T-cell (primary cell): ENCODE data around the gene LAPTM4A. TPM values are rescaled to one million over a fixed set of nuclear protein-coding genes. Genes with fewer than 3 reads are reported as not detected.

ENCODE experiments used
- ATAC-seq, 4 experiments: fragments of 200-7000 bp in 3 of 4; fragments of 150-1000 bp in 1 of 4; cut with Tn5 transposase; replicated peaks in 1 of 4; 1 replicate in 3 of 4; 2 replicates in 1 of 4; pipeline ENCODE4 v1.10.0; 2021; ENCODE audit warnings: moderate library complexity in 3 of 4, mild to moderate bottlenecking in 2 of 4, moderate number of reproducible peaks in 1 of 4
- CTCF ChIA-PET, 2 donors: fragments of 300-600 bp; sonication (Branson Sonifier 250); formaldehyde crosslinking; loops; one replicate each; lab custom pipeline; 2022; ENCODE audit warnings: antibody characterized with exemption in 2 of 2; lab: Charles Lee
- POLR2A ChIA-PET, 2 donors: fragments of 300-600 bp; sonication (Branson Sonifier 250); formaldehyde crosslinking; loops; one replicate each; lab custom pipeline; 2022; ENCODE audit warnings: antibody characterized with exemption in 2 of 2; lab: Charles Lee
- DNase-seq, 35 experiments: peaks; one replicate each; pipeline versions ENCODE4 v3.0.0 to v3.0.0-alpha.2; 2013 to 2023
- H3K27ac ChIP-seq: one replicate; pipeline ENCODE4 v1.5.1; 2013; ENCODE audit warnings: low read length
- H3K27me3 ChIP-seq, 2 experiments: replicated peaks in 1 of 2; 1 replicate in 1 of 2; 2 replicates in 1 of 2; pipeline versions ENCODE4 v1.6.1 to v1.7.0; 2013; ENCODE audit warnings: low read length in 1 of 2, mixed read lengths in 1 of 2; ENCODE audit not compliant: control insufficient read depth in 2 of 2, insufficient read depth in 2 of 2; ENCODE audit errors: extremely low read depth in 1 of 2
- H3K36me3 ChIP-seq, 2 donors: 1 replicate in 1 of 2; 2 replicates in 1 of 2; pipeline versions ENCODE4 v1.6.1 to v1.7.0; 2013; ENCODE audit warnings: low read length in 1 of 2; ENCODE audit not compliant: control insufficient read depth in 2 of 2, insufficient read depth in 1 of 2; ENCODE audit errors: extremely low read depth in 1 of 2
- H3K4me1 ChIP-seq, 2 experiments: 1 replicate in 1 of 2; 2 replicates in 1 of 2; pipeline versions ENCODE4 v1.6.1 to v1.7.0; 2013; ENCODE audit warnings: low read length in 2 of 2, mixed read lengths in 1 of 2; ENCODE audit not compliant: insufficient read depth in 2 of 2, control insufficient read depth in 1 of 2; ENCODE audit errors: extremely low read depth in 1 of 2
- H3K4me3 ChIP-seq, 2 donors: 1 replicate in 1 of 2; 2 replicates in 1 of 2; pipeline versions ENCODE4 v1.5.1 to v1.7.0; 2013; ENCODE audit warnings: mild to moderate bottlenecking in 2 of 2, low read length in 1 of 2, moderate library complexity in 1 of 2; ENCODE audit not compliant: control insufficient read depth in 1 of 2; ENCODE audit errors: extremely low read depth in 1 of 2
- H3K9me3 ChIP-seq: 2 replicates; pipeline ENCODE4 v1.7.0; 2013
- H3K27ac Mint-ChIP-seq, 2 donors: one replicate each; pipeline ENCODE4 v1.8.0; 2020 to 2021; ENCODE audit warnings: mild to moderate bottlenecking in 2 of 2, mixed read lengths in 2 of 2
- H3K27me3 Mint-ChIP-seq, 2 donors: one replicate each; pipeline ENCODE4 v1.8.0; 2021 to 2022; ENCODE audit warnings: mixed read lengths in 2 of 2
- H3K36me3 Mint-ChIP-seq: one replicate; pipeline ENCODE4 v1.8.0; 2021; ENCODE audit warnings: mixed read lengths
- H3K4me1 Mint-ChIP-seq, 3 donors: one replicate each; pipeline ENCODE4 v1.8.0; 2020 to 2022; ENCODE audit warnings: mixed read lengths in 3 of 3, mild to moderate bottlenecking in 1 of 3
- H3K4me3 Mint-ChIP-seq, 3 donors: one replicate each; pipeline ENCODE4 v1.8.0; 2020 to 2022; ENCODE audit warnings: mild to moderate bottlenecking in 3 of 3, mixed read lengths in 3 of 3, moderate library complexity in 3 of 3
- H3K9me3 Mint-ChIP-seq, 3 donors: one replicate each; pipeline ENCODE4 v1.8.0; 2020 to 2022; ENCODE audit warnings: mixed read lengths in 3 of 3
- WGBS: methylation state at CpG from one replicate; pipeline ENCODE4 v1.1.5; 2013; ENCODE audit warnings: missing lambda C conversion rate; ENCODE audit not compliant: insufficient coverage; 5-methylcytosine and 5-hydroxymethylcytosine counted together
- total RNA-seq, 35 experiments: library from RNA in 6 of 35; stranded (reverse) in 6 of 35; fragments of 120-200 nt in 1 of 35; gene quantifications; one replicate each; pipeline versions ENCODE4 v1.2.1 to v1.2.4 and lab custom pipeline; 2013 to 2026

LAPTM4A gene
- total RNA-seq, 5 donors from 2014 or later (not counting 1 experiment from before 2014, with no cell fraction given), result 35.3 to 41.1 (median 38.1) TPM

DNA sequence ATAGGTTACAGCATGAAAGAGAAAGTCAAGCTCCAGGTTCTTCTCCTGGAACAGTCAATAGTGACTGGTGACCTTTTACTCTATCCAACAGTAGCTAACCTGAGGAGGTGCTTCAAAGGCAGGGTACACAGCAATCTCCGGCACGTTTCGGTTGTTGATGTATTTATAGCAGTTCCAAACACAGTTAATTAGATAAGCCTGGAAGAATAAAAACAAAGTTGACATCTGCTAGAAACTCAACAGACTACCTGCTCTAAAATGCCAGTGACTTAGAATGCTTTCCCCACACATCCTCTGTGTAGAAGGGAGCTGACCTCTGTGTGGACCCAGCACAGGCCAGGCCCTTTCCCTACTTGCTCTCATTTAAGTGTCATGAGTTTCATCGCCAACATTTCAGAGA lies 17.2 kb downstream of the LAPTM4A start:
- Histone ChIP-seq H3K4me3 (no peak overlapping the region), H3K27ac (no peak overlapping the region), H3K36me3 (peaks cover 4 to 67% of the 10 kb centered on the region in 2 donors), H3K9me3 (no peaks in the 10 kb centered on the region), H3K4me1 (no peaks in the 10 kb centered on the region), H3K27me3 (no peaks in the 10 kb centered on the region)
- Mint-ChIP-seq H3K27me3 (no peaks in the 10 kb centered on the region), H3K4me3 (no peak overlapping the region), H3K36me3 (peaks cover 89% of the 10 kb centered on the region), H3K9me3 (peaks cover 0 to 2% (median 0%) of the 10 kb centered on the region in 3 donors), H3K4me1 (peaks cover 0 to 8% (median 0%) of the 10 kb centered on the region in 3 donors), H3K27ac (no peak overlapping the region)
- ChIA-PET CTCF (interaction anchor here in 1 of 2 donors (1.6 kb wide), 1 partner anchor 19 kb away, joined by 5 read pairs; no protein-coding TSS in a partner anchor), POLR2A (interaction anchor here in 1 of 2 donors (0.9 to 1.6 kb wide), 2 partner anchors 10 to 531 kb away, joined by 3 read pairs; no protein-coding TSS in a partner anchor)
- DNase-seq, result no peak
- no CpG with 5 or more reads among the region's 4 CpGs for WGBS
- ATAC-seq, result no peak

- H3K27ac ChIP-seq, result no peak overlapping the region
- DNase-seq (no peak), ATAC-seq (no peak)
- H3K4me3 ChIP-seq, result no peak overlapping the region
- H3K9me3 ChIP-seq, result no peaks in the 10 kb centered on the region
- Mint-ChIP-seq H3K27me3 (no peaks in the 10 kb centered on the region), H3K27ac (no peak overlapping the region), H3K4me3 (no peak overlapping the region), H3K9me3 (peaks cover 0 to 2% (median 0%) of the 10 kb centered on the region in 3 donors), H3K4me1 (peaks cover 0 to 8% (median 0%) of the 10 kb centered on the region in 3 donors), H3K36me3 (peaks cover 95% of the 10 kb centered on the region)
- H3K4me1 ChIP-seq, result no peaks in the 10 kb centered on the region
- ChIA-PET CTCF (interaction anchor here in 1 of 2 donors (1.1 kb wide), 1 partner anchor 18 kb away, joined by 5 read pairs; no protein-coding TSS in a partner anchor), POLR2A (interaction anchor here in 1 of 2 donors (1.6 kb wide), 1 partner anchor 18 kb away, joined by 4 read pairs; the partner anchor contains the start of gene LAPTM4A)
- H3K27me3 ChIP-seq, result no peaks in the 10 kb centered on the region
- H3K36me3 ChIP-seq, result peaks cover 4 to 67% of the 10 kb centered on the region in 2 donors
- WGBS, result 100% methylated on average over 1 of the region's 3 CpGs
Measured at GRCh38 chr2:20033322-20033721, 18.1 kb downstream of the LAPTM4A start.

GRCh38 chr2:20030224-20030623 lies 21.2 kb downstream of the LAPTM4A start:
- DNase-seq (no peak), ATAC-seq (no peak)
- ChIA-PET CTCF (interaction anchor here in 1 of 2 donors (1.2 kb wide), 1 partner anchor 17 kb away, joined by 3 read pairs; the partner anchor contains the start of gene MATN3), POLR2A (no interaction called here)
- H3K9me3 Mint-ChIP-seq, result peaks cover 0 to 2% (median 0%) of the 10 kb centered on the region in 3 donors
- Histone ChIP-seq H3K4me1 (no peaks in the 10 kb centered on the region), H3K27ac (no peak overlapping the region), H3K36me3 (peaks cover 4 to 47% of the 10 kb centered on the region in 2 donors), H3K4me3 (no peak overlapping the region), H3K27me3 (no peaks in the 10 kb centered on the region), H3K9me3 (no peaks in the 10 kb centered on the region)
- H3K4me1 Mint-ChIP-seq, result no peaks in the 10 kb centered on the region
- H3K27ac Mint-ChIP-seq, result no peak overlapping the region
- H3K36me3 Mint-ChIP-seq, result peaks cover 77% of the 10 kb centered on the region
- H3K27me3 Mint-ChIP-seq, result no peaks in the 10 kb centered on the region
- no peak overlapping the region for H3K4me3 Mint-ChIP-seq
- WGBS, result 100% methylated on average over 2 of the region's 6 CpGs

DNA sequence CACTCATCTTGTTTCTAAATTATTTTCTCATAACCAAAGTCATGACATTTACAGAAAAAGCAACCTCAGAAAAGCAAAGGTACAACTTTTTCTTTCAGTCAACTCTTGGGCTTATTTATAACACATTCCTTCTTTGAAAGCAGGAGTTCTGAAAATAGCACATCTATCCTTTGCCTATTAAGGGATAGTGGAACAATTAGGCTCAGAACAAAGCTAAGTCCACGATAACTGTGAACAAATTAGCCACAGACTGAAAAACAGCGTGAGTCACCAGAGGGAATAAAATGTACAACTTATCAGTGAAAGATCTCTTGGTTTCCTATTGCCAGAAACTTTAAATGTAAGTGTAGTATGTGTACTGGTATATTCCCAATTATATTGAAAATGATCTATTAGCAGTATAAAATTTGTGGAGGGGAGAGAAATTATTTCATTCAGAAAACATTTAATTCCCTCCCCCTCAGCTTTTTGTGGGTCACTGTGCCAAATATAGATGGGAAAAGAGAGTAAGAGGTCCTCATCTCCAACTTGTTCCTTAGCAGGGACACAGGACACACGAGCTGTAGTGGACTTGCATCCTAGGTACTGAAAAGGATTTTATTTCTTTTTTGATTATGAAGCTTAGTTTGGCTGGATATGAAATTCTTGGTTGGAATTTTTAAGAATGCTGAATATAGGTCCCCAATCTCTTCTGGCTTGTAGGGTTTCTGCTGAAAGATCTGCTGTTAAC lies 23.6 kb downstream of the LAPTM4A start:
- Mint-ChIP-seq H3K36me3 (peaks cover 56% of the 10 kb centered on the region), H3K4me1 (no peaks in the 10 kb centered on the region), H3K27me3 (no peaks in the 10 kb centered on the region), H3K27ac (no peak overlapping the region), H3K4me3 (no peak overlapping the region), H3K9me3 (peaks cover 0 to 4% (median 2%) of the 10 kb centered on the region in 3 donors)
- H3K36me3 ChIP-seq, result peaks cover 4 to 24% of the 10 kb centered on the region in 2 donors
- no peak overlapping the region for H3K4me3 ChIP-seq
- WGBS, result 100% methylated on average over 1 of the region's 3 CpGs
- CTCF ChIA-PET, result interaction anchor here in 1 of 2 donors (0.6 kb wide), 1 partner anchor 27 kb away, joined by 3 read pairs; no protein-coding TSS in a partner anchor
- no peak for DNase-seq
- no peak for ATAC-seq
- POLR2A ChIA-PET, result no interaction called here
- H3K27ac ChIP-seq, result no peak overlapping the region
- H3K27me3 ChIP-seq, result no peaks in the 10 kb centered on the region
- no peaks in the 10 kb centered on the region for H3K9me3 ChIP-seq
- no peaks in the 10 kb centered on the region for H3K4me1 ChIP-seq

GRCh38 chr2:20027260-20027677 lies 24.2 kb downstream of the LAPTM4A start:
- Mint-ChIP-seq H3K4me3 (no peak overlapping the region), H3K9me3 (peaks cover 0 to 8% (median 5%) of the 10 kb centered on the region in 3 donors), H3K4me1 (no peaks in the 10 kb centered on the region), H3K27me3 (no peaks in the 10 kb centered on the region), H3K27ac (no peak overlapping the region), H3K36me3 (peaks cover 50% of the 10 kb centered on the region)
- ChIA-PET CTCF (no interaction called here), POLR2A (no interaction called here)
- no peaks in the 10 kb centered on the region for H3K27me3 ChIP-seq
- H3K4me1 ChIP-seq, result no peaks in the 10 kb centered on the region
- no peak overlapping the region for H3K4me3 ChIP-seq
- H3K9me3 ChIP-seq, result no peaks in the 10 kb centered on the region
- ATAC-seq (no peak), DNase-seq (no peak)
- 98% methylated on average over 4 of the region's 4 CpGs for WGBS
- H3K27ac ChIP-seq, result no peak overlapping the region
- peaks cover 4 to 23% of the 10 kb centered on the region in 2 donors for H3K36me3 ChIP-seq

- Mint-ChIP-seq H3K4me1 (no peaks in the 10 kb centered on the region), H3K27me3 (no peaks in the 10 kb centered on the region), H3K36me3 (peaks cover 42% of the 10 kb centered on the region), H3K9me3 (peaks cover 0 to 25% (median 24%) of the 10 kb centered on the region in 3 donors), H3K27ac (no peak overlapping the region), H3K4me3 (no peak overlapping the region)
- POLR2A ChIA-PET, result interaction anchor here in 1 of 2 donors (0.7 kb wide), 1 partner anchor 42 kb away, joined by 3 read pairs; no protein-coding TSS in a partner anchor
- WGBS, result 100% methylated on average over 1 of the region's 3 CpGs
- no peaks in the 10 kb centered on the region for H3K4me1 ChIP-seq
- CTCF ChIA-PET, result no interaction called here
- H3K27me3 ChIP-seq, result no peaks in the 10 kb centered on the region
- no peaks in the 10 kb centered on the region for H3K9me3 ChIP-seq
- H3K4me3 ChIP-seq, result no peak overlapping the region
- DNase-seq, result no peak
- peaks cover 4 to 8% of the 10 kb centered on the region in 2 donors for H3K36me3 ChIP-seq
- no peak overlapping the region for H3K27ac ChIP-seq
- no peak for ATAC-seq
Measured at GRCh38 chr2:20025065-20025786, 26.2 kb downstream of the LAPTM4A start.
